BE2C (cell line): ENCODE data around the gene ISY1.

Experiments used
- DNase-seq: peaks from one replicate; pipeline ENCODE4 v3.0.0-alpha.2; 2020
- H3K27me3 ChIP-seq: fragments of 250-450 bp; sonication (Bioruptor Pico); 2 replicates; pipeline ENCODE4 v1.5.1; 2020; ENCODE audit warnings: mild to moderate bottlenecking
- H3K36me3 ChIP-seq: fragments of 250-450 bp; sonication (Bioruptor Pico); 2 replicates; pipeline ENCODE4 v1.5.1; 2020; ENCODE audit warnings: mild to moderate bottlenecking
- H3K4me1 ChIP-seq: fragments of 250-450 bp; sonication (Bioruptor Pico); 2 replicates; pipeline ENCODE4 v1.5.1; 2020
- H3K4me3 ChIP-seq: 2 replicates; pipeline ENCODE4 v1.5.1; 2011; ENCODE audit warnings: low read depth, low read length
- H3K9me3 ChIP-seq: fragments of 250-450 bp; sonication (Bioruptor Pico); 2 replicates; pipeline ENCODE4 v1.5.1; 2020
- TF ChIP-seq, protein P1 (sequence below): IDR thresholded peaks from 2 replicates; pipeline ENCODE4 v1.5.1; 2012; ENCODE audit warnings: mild to moderate bottlenecking, low read depth, low read length

Gene ISY1

GRCh38 chr3:129122412-129123011 lies 38.4 kb downstream of the ISY1 start:
- TF ChIP-seq, protein P1, sequence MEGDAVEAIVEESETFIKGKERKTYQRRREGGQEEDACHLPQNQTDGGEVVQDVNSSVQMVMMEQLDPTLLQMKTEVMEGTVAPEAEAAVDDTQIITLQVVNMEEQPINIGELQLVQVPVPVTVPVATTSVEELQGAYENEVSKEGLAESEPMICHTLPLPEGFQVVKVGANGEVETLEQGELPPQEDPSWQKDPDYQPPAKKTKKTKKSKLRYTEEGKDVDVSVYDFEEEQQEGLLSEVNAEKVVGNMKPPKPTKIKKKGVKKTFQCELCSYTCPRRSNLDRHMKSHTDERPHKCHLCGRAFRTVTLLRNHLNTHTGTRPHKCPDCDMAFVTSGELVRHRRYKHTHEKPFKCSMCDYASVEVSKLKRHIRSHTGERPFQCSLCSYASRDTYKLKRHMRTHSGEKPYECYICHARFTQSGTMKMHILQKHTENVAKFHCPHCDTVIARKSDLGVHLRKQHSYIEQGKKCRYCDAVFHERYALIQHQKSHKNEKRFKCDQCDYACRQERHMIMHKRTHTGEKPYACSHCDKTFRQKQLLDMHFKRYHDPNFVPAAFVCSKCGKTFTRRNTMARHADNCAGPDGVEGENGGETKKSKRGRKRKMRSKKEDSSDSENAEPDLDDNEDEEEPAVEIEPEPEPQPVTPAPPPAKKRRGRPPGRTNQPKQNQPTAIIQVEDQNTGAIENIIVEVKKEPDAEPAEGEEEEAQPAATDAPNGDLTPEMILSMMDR, result no peak
- Histone ChIP-seq H3K36me3 (no peaks in the 10 kb centered on the region), H3K4me3 (no peak overlapping the region), H3K4me1 (peaks cover 5% of the 10 kb centered on the region; the same call in 1 of the 2 replicates), H3K9me3 (no peaks in the 10 kb centered on the region), H3K27me3 (no peaks in the 10 kb centered on the region)
- no peak for DNase-seq

- TF ChIP-seq, protein P1, result no peak
These were observed 39.0 kb downstream of the ISY1 start, which contains the start of gene RAB43 for GRCh38 chr3:129121792-129122411. RAB43 (minus strand) TSS chr3:129121804; CDS start chr3:129121489, 315 bp downstream.

DNA sequence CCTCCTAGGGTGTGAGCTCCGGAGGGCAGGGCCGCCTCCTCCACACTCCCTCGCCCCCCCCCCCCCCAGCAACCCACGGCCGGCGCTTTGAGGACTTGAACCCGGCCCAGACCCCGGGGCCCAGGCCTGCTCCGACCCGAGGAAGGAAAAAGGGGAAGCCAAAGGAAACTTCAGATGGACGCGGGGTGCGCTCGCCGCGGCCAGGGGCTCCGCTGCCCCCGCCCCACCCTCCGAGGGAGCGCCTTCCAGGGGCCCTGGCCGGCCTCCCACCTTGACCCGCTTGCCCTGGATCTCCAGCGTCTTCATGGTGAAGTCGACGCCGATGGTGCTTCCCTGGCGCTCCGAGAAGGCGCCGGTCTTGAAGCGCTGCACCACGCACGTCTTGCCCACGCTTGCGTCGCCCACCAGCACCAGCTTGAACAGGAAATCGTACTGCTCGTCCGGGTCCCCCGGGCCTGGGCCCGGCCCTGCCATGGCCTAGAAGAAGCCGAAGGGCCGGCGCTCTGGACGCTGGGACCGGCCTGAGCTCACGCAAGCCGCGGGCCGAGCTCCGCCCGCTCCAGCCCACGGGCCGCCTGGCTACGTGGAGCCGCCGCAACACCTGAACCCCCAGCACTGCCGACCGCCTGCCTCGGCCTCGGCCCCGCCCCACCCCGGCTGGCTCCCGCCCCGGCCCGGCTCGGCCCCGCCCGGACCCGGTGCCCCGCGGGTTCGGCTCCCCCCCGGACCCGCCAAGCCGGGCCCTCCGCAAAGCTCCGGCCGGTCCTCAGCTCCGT lies 39.7 kb downstream of the ISY1 start:
- no peaks in the 10 kb centered on the region for H3K36me3 ChIP-seq
- H3K4me1 ChIP-seq, result peaks cover 5% of the 10 kb centered on the region; the same call in 1 of the 2 replicates
- no peaks in the 10 kb centered on the region for H3K9me3 ChIP-seq
- H3K4me3 ChIP-seq, result peak overlapping the region; percentile 61
- TF ChIP-seq, protein P1, result no peak
- H3K27me3 ChIP-seq, result no peaks in the 10 kb centered on the region
- no peak for DNase-seq

More at GRCh38 chr3:129121792-129122411, 39.0 kb downstream of the ISY1 start, which contains the start of gene RAB43:
- peak; percentile 91 for DNase-seq
- Histone ChIP-seq H3K4me3 (peak within 1 kb of the TSS; percentile 61), H3K36me3 (no peaks in the 10 kb centered on the region), H3K4me1 (peaks cover 5% of the 10 kb centered on the region; the same call in 1 of the 2 replicates), H3K27me3 (no peaks in the 10 kb centered on the region), H3K9me3 (no peaks in the 10 kb centered on the region)

DNA sequence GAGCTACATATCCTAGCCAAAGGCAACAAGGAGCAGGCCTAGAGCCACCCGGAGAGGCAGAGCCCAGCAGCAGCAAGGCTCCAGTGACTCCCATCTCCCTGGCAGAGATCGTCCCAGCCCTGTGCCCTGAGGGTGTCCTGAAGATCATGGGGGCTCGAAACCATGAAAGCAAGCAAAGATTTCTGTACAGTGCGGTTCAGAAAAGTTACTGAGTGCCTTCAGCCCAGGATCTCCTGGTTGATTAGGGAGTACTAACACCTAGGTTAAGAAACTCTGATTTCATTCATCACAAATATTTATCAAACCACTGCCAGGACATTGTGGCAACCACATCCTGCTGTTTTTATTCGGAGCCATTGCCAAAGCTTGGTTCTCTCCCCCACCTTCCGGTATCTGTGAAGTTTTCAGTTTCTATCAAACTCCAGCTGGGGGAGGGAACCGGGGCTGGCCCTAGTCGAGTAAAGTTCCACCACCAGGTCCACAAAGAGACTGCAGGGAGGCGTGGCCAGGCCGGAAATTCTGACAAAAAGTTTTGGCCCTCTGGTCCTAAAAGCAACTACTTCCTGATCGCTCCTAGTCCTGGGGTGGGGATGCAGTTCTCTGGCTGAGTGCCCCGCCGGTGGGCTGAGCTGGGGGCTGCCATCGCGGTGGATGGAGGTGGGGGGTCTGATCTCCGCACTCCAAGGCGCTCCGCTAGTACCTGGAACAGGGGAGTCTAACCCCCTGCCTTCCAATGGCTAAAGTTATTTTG lies 40.4 kb downstream of the ISY1 start:
- peaks cover 5% of the 10 kb centered on the region; the same call in 1 of the 2 replicates for H3K4me1 ChIP-seq
- peak; percentile 42 for DNase-seq
- TF ChIP-seq, protein P1, result no peak

DNA sequence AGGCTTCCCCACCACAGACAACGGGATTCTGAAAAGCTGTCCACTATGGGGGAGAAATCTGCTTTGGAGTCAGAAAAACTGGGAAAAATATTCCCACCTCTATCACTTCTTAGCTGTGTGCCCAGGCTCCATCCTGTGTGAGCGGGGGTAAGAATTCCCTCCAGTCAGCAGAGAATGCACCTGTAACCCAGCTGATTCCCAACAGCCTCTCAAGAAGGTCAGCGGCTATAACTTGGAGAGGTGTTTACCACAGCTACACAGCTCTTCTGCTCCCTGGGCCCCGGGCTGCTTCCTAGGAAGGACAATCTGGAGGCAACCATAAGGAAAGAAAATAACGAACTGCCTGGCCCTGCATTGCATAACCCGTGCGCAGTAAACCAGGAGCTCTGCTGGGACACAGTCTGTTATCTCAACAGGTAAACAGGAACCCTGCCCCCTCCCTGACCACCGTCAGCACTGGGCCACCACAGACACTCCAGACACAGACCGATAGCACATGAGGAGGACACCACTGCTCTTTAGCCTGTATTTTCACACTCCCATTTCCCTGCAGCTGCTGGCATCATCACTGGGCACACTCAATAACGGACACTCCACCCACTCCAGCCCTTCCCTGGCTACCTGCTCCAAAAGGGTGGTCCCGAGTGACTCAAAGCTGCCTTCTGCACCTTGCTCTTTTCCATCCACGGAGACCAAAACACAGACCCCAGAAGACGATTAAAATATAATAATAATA lies 41.3 kb downstream of the ISY1 start:
- no peaks in the 10 kb centered on the region for H3K36me3 ChIP-seq
- H3K4me1 ChIP-seq, result peaks cover 5% of the 10 kb centered on the region; the same call in 1 of the 2 replicates
- no peak overlapping the region for H3K4me3 ChIP-seq
- no peaks in the 10 kb centered on the region for H3K9me3 ChIP-seq
- no peaks in the 10 kb centered on the region for H3K27me3 ChIP-seq
- TF ChIP-seq, protein P1, result no peak
- DNase-seq, result no peak

More for the DNA sequence above, 40.4 kb downstream of the ISY1 start:
- H3K36me3 ChIP-seq, result no peaks in the 10 kb centered on the region
- no peaks in the 10 kb centered on the region for H3K9me3 ChIP-seq
- H3K4me3 ChIP-seq, result peak overlapping the region; percentile 61
- H3K27me3 ChIP-seq, result no peaks in the 10 kb centered on the region
